Measurements from ENCODE around the gene EIF3L. TPM values are rescaled to one million over a fixed set of nuclear protein-coding genes. Genes with fewer than 3 reads are reported as not detected.

EIF3L gene
- total RNA-seq, 1 experiment from 2014 or later: 290 TPM

DNA sequence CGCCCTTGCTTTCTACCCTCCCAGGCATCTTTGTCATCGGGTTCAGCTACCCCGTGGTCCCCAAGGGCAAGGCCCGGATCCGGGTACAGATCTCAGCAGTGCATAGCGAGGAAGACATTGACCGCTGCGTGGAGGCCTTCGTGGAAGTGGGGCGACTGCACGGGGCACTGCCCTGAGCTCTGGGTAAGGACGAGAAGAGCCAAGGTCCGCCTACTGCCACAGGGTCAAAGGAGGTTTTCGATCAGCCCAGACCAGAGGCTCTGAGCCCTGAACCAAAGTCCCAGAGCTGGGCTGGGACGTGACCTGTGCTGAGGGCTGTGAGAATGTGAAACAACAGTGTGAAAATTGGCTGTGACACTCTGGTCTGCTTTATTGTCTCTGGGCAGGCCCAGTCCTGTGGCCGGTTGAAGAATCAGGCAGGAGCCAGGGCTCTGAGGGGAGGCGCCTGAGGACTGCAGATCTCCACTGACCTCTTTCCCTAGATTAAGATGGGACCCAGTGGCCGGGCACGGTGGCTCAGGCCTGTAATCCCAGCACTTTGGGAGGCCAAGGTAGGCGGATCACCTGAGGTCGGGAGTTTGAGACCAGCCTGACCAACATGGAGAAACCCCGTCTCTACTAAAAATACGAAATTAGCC, 32.6 kb upstream of the EIF3L start:
- DNase-seq (ENCODE audit: extremely low read depth, low read depth): no peak

- peak; percentile 27 for DNase-seq (ENCODE audit: extremely low read depth, low read depth)
Measured at GRCh38 chr22:37817705-37818408, 31.4 kb upstream of the EIF3L start.

- DNase-seq (ENCODE audit: extremely low read depth, low read depth): no peak
Measured at GRCh38 chr22:37818409-37819104, 30.7 kb upstream of the EIF3L start.

- DNase-seq (ENCODE audit: extremely low read depth, low read depth): no peak
Measured at GRCh38 chr22:37819105-37819433, 30.1 kb upstream of the EIF3L start.

DNA sequence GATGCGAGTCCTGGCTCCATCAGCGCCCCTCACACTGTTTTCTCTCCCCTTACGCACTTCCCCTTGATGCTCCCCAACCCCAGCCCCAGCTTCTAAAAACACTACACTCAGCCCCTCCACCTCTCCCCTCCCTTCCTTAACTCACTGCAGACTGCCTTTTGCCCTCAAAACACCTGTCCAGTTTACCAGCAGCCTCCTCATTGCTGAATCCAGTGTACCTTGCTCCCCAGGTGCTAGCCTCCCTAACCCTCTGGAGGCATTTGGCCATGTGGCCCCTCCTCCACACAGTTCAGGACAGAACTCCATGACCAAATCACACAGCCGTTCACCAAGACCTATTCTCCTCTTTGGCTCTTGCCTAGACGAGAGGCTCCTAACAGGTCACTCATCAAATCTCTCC, 28.9 kb upstream of the EIF3L start:
- DNase-seq (ENCODE audit: extremely low read depth, low read depth): no peak

GRCh38 chr22:37822079-37822833, 27.0 kb upstream of the EIF3L start:
- no peak for DNase-seq (ENCODE audit: extremely low read depth, low read depth)

- DNase-seq (ENCODE audit: extremely low read depth, low read depth): no peak
Measured at GRCh38 chr22:37823134-37823985, 25.9 kb upstream of the EIF3L start, which contains the start of gene GALR3. TSS of gene GALR3 (plus strand) at chr22:37823382. CDS start at chr22:37823407, 25 bp downstream.

GRCh38 chr22:37824674-37825641, 24.3 kb upstream of the EIF3L start:
- DNase-seq (ENCODE audit: extremely low read depth, low read depth): no peak

DNA sequence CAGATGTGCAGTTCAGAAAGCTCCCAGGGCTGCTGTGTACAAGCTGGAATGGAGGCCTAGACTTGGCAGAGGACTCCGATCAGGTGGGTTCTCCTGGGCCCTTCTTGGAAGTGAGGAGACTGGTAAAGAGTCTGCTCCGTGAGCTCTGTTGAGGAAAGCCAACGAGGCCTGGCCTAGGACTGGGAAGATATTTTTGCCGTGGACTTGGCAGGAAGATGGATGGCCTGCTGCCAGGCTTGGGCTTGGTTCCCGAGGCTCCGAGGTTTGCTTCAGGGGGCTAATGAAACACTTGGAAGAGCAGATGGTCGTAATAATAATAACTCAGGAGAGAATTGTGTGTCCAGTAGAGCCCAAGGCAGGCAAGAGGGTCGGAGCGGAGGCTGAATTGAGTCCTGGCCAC, 22.2 kb upstream of the EIF3L start:
- DNase-seq (ENCODE audit: extremely low read depth, low read depth): no peak

DNA sequence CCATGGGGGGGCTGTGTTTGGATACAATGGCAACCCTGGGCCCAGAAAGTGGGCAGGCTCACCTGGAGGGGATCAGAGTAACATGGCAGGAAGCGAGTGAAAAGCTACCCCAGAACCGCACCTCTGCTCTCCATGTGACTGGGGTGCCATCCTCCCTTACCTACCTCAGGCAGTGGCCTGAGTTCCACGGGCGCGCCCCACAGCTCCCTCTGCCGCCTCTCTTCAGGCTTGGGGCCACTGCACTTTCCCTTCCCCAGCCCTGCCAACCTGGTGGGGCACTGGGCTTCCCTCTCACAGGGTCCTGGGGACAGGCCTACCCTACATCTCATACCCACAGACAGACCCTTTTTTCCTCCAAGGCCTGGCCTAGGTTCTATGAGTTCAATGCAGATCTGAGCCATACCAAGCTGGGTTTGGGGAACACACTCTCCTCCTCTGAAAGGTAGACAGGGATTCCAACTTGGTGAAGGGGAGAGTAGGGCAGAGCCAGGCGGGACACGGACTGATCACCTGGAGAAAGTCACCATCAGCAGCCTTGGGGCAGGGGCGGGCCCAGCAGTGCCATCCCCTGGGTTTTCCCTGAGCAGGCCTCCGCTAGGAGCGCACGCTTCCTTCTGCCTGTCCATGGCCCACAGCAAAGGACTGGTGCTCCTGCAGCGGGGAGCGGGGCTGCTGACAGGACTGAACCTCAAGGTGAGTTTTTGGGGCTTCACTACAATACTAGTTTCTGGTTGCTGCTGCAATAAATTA, 19.0 kb upstream of the EIF3L start:
- DNase-seq (ENCODE audit: extremely low read depth, low read depth): no peak

DNA sequence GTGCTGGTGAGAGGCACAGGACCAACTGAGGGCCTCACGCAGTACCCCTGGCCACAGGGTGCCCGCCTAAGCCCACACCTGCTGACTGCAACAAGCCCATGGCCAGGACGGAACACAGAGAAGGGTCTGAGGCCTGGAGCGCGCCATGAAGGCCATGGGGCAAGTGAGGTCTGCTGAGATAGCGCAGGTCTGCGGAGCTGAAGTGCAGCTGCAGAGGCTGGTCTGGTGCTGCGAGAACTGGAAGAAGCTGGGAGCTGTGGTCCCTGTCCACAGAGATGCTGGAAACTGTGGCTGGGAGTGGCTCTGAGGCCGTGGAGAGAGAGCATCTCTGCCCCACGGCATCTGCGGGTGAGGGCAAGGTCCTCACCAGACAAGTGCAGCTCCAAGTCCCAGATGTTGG, 17.7 kb upstream of the EIF3L start:
- no peak for DNase-seq (ENCODE audit: extremely low read depth, low read depth)

DNA sequence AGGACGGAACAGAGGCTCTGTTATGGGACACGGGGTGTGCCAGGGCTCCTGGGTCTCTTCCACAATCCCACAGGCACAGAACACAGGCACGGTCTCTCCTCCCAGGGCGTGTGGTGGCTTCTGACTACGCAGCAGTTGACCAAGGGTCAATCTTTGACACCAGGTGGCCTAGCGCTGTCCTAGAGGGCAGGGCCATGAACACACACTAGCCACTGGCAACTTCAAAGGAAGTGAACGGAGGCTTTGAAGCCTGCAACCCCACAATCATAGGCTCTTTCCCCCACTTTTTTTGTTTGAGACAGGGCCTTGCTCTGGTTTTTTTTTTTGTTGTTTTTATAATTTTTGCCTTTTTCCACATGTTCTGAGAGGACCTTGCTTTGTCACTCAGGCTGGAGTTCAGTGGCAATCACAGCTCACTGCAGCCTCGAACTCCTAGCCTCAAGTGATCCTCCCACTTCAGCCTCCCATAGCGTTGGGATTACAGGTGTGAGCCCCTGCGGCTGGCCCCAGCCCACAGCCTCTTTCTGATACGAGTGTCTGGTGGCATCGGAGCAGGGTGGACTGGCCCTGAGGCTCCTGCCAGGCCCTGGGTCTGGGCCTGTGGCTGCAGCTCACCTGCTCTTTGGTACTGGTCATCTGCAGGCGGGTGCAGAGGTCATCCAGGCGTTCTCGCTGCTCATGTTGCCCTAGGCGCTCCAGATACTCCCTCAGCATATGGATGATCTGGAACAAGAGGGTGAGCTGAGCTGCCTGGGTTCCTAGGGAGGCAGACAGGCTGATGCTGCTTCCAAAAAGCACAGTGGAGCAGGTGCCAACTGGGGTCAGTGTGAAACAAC, 17.0 kb upstream of the EIF3L start:
- no peak for DNase-seq (ENCODE audit: extremely low read depth, low read depth)

- no peak for DNase-seq (ENCODE audit: extremely low read depth, low read depth)
Measured at GRCh38 chr22:37842015-37842793, 7.0 kb upstream of the EIF3L start.

DNA sequence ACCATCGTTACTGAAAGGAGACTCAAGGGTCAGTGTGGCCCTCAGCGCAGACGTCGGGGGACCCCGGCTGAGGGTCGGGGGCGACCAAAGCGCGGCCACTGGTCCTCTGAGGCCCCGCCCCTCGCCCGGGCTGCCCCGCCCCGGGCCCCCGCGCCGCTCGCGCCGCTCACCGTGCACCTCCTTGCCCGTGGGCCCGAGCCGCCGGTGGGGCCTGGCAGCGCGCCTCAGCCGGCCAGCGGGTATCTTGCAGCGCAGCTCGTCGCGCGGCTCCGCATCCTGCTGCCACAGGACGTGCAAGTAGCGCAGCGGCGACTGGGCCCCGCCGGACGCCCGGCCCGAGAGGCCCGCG, 5.5 kb upstream of the EIF3L start:
- DNase-seq (ENCODE audit: extremely low read depth, low read depth): no peak

DNA sequence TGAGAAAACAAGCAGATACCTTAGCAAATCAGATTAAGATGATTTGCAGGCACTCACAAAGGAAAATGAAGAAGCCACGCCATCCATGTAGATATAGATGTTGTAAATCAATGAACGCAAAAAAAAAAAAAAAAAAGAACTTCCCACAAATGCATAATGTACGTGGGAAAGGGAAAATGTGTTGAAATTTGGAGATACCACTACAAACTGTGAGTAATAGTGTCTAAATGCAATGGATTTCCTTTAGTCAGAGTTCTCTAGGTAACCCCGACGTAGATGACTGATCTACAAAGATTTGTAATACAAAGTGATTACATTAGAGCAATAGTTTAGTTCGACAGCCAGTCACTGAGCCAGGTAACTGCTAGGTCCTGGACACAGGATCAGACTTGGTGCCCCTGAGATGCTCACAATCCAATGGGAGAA, 4.3 kb upstream of the EIF3L start:
- no peak for DNase-seq (ENCODE audit: extremely low read depth, low read depth)

- no peak for DNase-seq (ENCODE audit: extremely low read depth, low read depth)
Measured at GRCh38 chr22:37846433-37846832, 2.8 kb upstream of the EIF3L start.

GRCh38 chr22:37848587-37849088, 581 bp upstream of the EIF3L start:
- no peak for DNase-seq (ENCODE audit: extremely low read depth, low read depth)
